Measurements from ENCODE around the gene EIF3B.
"Not testable (repeated sequence)": the region's sequence is repeated elsewhere in the genome, so short reads cannot be mapped to it uniquely, and the experiment has no call there.

EIF3B gene

DNA sequence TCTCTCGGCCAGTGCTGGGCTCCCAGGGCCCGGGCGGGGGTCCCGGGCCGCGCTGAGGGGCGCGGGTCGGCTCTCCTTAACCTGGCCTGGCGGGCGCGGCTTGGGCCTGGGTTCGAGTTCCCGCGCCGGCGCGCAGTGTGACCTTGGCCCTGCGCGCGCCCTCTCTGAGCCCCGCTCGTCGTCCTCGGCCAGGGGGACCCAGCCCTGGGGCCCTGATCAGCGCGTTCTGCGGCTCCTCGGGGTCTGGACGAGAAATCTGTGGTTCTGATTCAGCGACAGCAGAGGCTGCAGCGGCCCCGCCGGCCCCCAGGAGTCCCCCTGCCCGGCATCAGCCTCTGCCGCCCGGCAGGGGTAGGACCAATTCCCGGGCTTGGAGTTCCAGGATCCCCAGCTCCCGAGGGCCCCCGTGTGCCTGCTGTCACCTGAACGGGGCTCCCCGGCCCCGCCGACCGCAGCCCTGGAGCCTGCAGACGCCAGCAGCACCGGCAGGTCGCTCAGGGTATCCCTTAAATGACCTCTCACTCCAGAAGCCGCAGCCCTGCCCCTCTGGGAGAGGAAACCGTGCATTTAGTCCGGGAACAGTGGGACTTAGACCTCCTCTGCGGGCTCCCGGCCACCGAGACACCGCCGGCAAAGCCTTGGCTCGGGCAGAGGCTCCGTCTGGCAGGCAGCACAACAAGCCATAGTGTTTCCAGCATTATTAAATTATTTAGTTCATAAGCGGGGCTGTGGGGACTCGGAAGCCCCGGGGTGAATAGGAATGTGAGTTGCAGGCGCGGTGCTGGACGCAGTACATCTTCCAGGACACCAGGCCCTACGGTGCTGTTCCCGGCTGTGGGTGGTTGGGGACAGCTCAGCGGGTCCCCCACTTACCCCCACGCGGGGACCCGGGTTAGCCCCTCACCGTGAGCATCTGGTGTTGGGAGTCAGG, 49.4 kb downstream of the EIF3B start:
- no peak for DNase-seq

DNA sequence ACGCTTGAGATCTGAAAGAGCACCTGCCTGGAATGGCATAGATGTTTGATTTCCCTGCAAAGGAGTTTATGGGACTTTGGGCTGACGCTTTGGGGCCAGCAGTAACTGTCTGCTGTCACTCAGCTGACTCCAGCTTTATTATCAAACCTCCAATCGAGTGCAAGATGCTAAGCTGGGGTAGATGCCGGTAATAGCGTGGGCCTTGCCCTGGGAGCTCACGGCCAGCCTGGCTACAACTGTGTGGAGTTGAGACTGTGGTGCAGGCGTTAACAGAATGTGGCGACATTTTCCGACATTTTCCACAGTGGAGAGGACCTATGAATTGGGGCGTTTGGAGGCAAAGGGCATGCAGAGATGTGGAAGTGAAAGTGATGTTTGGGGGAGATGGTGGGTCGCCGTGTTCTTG, 50.1 kb downstream of the EIF3B start:
- DNase-seq, result no peak

DNA sequence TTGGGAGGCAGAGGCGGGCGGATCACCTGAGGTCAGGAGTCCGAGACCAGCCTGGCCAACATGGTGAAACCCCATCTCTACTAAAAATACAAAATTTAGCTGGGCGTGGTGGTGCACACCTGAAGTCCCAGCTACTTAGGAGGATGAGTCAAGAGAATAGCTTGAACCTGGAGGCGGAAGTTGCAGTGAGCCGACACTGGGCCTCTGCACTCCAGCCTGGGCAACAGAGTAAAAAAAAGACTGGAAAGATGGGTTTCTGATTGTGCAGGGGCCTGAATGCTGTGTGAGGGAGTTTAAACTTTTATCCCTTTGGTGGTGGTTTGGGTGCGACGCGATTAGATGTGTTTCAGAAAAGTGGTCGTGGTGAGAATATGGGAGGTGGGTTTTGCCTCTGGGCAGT, 50.6 kb downstream of the EIF3B start:
- DNase-seq, result no peak

DNA sequence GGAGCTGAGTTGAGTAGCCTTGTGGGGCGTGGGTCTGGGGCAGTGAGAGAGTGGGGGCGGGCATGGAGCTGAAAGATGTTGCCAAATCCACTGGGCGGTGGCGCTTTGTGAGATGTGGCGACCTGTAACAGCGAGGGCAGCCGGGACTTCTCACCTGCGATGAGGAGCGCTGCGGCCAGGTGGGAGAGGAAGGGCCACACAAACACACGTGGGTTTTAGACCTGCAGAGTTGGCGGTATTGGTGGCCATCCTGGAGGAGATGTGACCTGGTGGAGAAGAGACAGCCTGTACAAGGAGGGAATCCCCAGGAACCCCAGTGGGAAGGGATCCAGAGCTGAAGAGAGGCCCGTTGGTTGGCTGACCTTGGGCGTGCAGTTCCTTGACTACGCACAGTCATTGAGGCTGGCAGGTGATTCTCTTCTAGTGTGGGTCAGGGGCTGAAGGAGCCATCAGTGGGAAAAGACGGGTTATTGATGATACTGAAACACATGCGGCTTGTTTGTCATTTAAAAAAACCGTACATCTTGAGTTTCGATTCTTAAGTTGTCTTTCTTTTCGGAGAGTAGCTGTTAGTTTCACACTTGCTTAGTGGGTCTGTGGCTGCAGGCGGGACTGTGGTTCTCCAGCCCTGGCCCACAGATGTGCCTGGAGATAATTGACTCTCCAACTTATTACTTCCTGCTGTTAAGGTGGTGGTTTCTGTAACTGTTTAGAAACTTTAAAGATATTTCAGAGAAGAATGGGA, 51.1 kb downstream of the EIF3B start:
- peak; percentile 63 for DNase-seq

DNA sequence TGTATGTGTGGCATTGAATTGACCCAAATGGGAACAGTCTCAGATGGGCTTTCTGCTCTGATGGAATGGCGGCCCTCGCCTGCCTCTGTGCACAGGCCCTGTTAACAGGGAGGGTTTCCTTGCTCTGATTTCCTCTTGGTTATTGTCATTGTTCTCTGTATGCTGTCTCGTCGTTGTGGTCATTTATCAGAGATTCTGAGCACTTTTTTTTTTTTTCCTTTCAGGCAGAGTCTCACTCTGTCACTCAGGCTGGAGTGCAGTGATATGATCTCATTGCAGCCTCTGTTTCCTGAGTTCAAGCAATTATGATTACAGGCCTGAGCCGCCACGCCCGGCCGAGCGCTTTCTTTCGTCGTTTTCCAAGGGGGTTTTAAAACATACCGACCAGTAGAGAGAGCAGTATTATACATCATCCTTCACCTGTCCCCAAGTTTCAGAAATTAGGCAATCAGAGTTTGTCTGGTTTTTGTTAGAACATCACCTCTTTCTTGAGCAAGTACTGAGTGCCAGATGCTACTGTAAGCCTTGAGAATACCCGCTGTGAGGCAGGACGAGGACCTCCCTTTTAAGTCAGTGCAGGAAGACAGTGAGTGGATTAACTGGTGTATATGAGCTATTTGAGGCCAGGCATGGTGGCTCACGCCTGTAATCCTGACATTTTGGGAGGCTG, 55.3 kb downstream of the EIF3B start:
- DNase-seq, result no peak

DNA sequence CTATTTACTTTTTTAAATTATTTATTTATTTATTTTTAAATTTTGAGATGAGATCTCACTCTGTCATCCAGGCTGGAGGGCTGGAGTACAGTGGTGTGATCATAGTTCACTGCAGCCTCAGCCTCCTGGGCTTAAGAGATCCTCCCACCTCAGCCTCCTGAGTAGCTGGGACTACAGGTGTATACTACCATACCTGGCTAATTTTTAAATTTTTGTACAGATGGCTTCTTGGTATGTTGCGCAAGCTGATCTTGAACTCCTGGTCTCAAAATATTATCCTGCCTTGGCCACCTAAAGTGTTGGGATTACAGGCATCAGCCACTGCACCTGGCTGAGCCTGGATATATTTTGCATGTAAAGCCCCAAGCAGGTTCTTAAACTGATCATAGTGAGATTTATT, 56.4 kb downstream of the EIF3B start:
- no peak for DNase-seq

DNA sequence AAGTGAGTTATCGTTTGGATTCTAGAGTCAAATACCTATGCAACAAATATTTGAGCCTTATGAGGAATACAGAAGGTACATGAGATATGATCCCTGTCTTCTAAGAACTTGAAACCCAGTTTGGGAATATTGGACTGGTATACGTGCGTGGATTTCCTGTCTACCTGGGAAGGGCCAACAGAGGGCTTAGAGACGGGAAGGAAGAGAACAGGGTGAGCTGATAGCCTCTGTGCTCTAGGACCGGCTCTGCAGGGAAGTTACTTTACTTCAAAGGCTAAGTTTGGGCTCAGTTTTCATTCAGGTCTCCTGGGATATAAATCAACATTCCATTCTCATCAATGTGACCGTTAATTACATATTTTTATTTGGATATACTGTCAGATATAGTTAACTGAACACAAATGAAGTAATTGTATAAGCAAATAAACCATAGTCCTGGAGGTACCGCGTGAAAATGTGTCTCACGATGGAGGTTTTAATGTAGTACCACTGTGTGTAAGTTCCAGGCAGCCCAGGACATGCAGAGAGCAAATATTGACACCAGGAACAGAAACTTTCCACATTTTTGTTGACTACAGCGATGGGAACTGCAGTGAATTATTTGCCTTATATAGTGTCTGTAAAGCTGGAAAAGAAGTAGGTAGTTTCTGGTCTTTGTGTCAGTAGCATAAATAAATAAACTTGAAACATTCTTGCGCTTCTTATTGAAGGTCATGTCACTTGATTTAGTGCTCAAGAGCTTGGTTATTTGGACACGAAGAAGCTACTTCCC, 57.4 kb downstream of the EIF3B start:
- DNase-seq, result no peak

DNA sequence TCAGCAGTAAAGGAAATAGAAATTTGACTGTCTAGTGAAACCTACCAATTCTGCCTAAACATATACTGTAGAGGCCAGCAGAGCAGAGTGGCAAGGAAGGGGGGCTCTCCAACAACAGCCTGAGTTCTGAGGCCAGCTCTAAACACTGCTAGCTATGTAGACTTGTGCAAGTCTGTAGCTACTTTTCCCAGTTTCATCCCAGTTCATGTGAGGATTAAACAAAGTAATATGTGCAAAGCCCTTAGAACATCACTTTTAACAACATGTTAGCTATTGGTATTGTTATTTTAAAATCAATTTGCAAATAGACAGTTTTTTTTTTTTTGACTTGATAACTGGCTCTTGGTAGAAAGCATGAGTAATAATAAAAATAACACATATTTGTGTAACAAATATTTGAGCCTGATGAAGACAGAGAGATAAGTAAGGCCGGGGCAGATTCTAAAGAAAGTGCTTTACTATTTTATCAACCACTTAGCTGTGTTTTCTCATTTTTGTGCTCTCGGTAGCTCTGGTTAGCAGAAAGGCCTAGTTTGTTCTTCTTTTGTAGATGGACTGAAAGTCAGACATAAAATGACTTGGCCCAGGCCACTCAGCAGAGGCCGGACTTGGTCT, 58.1 kb downstream of the EIF3B start:
- no peak for DNase-seq

DNA sequence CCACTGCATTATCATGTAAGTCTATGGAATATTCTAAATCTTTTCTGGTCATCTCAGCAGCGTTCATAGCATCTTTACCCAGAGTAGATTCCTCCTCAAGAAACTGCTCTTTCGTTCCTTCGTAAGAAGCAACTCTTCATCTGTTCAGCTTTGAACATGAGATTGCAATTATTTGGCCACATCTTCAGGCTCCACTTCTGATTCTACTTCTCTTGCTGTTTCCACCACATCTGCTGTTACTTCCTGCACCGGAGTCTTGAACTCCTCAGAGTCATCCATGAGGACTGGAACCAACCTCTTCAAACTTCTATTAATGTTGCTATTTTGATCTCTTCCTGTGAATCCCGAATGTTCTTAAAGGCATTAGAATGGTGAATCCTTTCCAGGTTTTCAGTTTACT, 61.4 kb downstream of the EIF3B start:
- DNase-seq, result no peak

DNA sequence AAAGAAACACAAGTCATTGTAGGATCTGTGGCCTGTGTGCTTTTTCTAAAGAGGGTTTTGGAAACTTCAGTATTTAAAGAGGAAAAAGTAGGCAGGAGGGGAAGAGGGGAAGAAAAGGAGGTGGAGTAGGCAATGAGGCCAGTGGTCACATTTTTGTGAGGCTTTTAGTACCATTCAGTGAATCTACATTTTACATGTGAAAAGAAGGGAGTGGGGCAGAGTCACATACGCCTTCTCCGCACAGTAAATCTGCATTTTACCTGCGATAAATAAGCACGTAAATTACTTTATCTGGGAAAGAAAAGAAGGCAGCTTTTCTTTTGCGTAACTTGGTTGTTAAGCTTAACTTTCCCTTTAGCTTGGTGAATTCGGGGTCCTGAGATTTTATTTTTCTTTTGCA, 62.0 kb downstream of the EIF3B start:
- no peak for DNase-seq

DNA sequence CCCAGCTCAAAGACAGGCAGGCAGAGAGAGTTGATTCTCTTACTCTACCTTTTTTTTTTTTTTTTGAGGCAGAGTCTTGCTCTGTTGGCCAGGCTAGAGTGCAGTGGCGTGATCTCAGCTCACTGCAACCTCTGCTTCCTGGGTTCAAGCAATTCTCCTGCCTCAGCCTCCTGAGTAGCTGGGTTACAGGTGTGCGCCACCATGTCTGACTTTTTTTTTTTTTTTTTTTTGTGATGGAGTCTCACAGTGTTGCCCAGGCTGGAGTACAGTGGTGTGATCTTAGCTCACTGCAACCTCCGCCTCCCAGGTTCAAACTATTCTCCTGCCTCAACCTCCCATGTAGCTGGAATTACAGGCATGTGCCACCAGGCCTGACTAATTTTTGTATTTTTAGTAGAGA, 62.6 kb downstream of the EIF3B start:
- not testable (repeated sequence) for DNase-seq

DNA sequence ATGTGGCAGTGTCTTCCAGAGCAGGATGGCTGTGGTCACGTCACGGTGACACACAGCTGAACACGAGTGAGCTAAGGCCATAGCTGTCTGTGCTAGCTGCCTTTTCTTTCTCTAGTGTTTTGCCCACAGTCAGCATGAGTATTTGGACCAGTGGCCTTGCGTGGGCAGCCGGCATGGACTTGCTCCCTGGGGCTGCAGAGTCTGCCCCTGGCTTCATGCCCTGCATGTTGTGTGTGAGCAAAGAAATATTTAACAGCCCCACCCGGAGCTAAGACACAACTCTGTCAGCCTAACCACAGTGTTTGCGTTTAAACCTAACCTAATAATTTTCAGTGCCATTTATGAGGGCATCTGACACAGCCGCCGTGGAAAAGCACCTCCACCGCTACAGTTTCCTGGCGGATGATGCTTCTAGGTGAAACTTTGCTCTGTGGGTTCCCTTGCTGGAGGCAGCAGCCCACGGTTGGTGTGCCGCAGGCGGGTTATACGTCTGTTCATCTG, 63.4 kb downstream of the EIF3B start:
- DNase-seq, result peak; percentile 4

DNA sequence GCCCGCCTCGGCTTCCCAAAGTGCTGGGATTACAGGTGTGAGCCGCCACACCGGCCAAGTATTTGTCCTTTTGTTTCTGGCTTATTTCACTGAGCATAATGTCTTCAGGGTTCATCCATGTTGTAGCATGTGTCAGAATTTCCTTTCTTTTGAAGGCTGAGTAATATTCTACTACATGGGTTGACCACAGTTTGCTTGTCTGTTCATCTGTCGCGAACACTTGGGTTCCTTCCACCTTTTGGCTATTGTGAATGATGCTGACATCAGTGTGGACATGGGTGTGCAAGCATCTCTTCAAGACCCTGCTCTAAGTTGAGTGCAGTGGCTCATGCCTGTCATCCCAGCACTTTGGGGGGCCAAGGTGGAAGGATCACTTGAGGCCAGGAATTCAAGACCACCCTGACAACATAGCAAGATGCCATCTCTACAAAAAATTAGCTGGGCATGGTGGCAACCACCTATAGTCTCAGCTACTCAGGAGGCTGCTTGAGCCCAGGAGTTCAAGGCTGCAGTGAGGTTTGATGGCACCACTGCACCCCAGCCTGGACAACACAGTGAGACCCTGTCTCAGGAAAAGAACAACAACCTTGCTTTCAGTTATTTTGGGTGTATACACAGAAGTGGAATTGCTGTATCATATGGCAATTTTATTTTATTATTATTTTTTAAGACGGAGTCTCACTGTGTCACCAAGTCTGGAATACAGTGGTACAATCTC, 65.7 kb downstream of the EIF3B start:
- no peak for DNase-seq

DNA sequence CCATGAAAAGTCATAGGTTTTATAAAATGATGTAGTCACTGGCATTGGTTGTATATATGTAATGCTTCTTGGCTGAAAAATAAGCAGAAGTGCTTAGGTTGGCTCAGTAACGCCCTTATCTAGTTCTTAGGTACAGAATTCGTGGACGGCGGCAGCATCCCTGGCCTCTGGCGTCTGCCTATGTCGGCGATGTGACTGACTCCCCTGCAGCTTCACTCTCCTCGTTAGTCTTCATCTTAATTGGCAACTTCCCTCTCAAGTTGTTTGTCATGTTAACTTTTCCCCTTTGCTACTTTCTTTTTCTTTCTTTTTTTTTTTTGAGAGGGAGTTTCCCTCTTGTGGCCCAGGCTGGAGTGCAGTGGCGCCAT, 67.3 kb downstream of the EIF3B start:
- DNase-seq, result no peak

DNA sequence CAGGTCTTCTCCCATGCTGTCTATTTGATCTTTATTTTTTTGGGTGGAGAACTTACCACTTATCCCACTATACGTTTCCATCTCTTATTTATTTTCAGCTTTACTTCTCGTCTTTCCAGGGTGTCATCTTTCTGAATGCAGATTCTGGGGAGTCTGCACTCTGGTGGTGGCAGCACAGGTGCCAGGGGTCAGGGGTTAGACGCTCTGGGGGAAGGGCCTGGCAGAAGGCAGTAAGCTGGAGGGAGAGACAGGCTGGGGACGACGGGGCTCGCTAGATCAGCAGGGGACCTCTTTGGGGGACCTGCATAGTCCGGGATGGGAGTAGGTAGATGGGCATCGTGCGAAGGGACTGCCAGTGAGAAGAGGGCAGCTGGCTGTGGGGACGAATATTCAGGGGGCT, 71.1 kb downstream of the EIF3B start:
- DNase-seq, result no peak
